Astrocyte (in vitro differentiated cells and primary cell): ENCODE measurements around the gene DENR. TPM values are rescaled to one million over a fixed set of nuclear protein-coding genes. Genes with fewer than 3 reads are reported as not detected.
"Not testable (repeated sequence)": the region's sequence is repeated elsewhere in the genome, so short reads cannot be mapped to it uniquely, and the experiment has no call there.

ENCODE experiments used
- DNase-seq: peaks from one replicate; pipeline ENCODE4 v3.0.0-alpha.2; 2010; ENCODE audit warnings: low read depth
- FAIRE-seq: peaks from 2 replicates; lab custom pipeline; 2011; peaks lifted over from hg19 to GRCh38; lab: Jason Lieb, UNC
- H2AFZ ChIP-seq: 2 replicates; pipeline ENCODE4 v1.6.0; 2012; ENCODE audit warnings: low read depth, low read length, inconsistent platforms
- H3K27ac ChIP-seq: 2 replicates; pipeline ENCODE4 v1.5.1; 2011; ENCODE audit warnings: low read depth, low read length, inconsistent platforms
- H3K27me3 ChIP-seq: 2 replicates; pipeline ENCODE4 v1.6.0; 2011; ENCODE audit warnings: low read length, inconsistent platforms; ENCODE audit not compliant: insufficient read depth
- H3K36me3 ChIP-seq: 2 replicates; pipeline ENCODE4 v1.5.1; 2011; ENCODE audit warnings: low read length, inconsistent platforms; ENCODE audit not compliant: insufficient read depth
- H3K4me1 ChIP-seq: 2 replicates; pipeline ENCODE4 v1.5.1; 2011; ENCODE audit warnings: low read length, inconsistent platforms; ENCODE audit not compliant: insufficient read depth
- H3K4me2 ChIP-seq: 2 replicates; pipeline ENCODE4 v1.6.0; 2012; ENCODE audit warnings: low read length, inconsistent platforms
- H3K4me3 ChIP-seq: 2 replicates; pipeline ENCODE4 v1.5.1; 2011; ENCODE audit warnings: low read depth, mild to moderate bottlenecking, low read length, inconsistent platforms; ENCODE audit not compliant: insufficient read depth
- H3K79me2 ChIP-seq: 2 replicates; pipeline ENCODE4 v1.6.0; 2012; ENCODE audit warnings: mild to moderate bottlenecking, low read length, inconsistent platforms; ENCODE audit not compliant: insufficient read depth
- H3K9ac ChIP-seq: 2 replicates; pipeline ENCODE4 v1.6.0; 2012; ENCODE audit warnings: mild to moderate bottlenecking, low read length, inconsistent platforms
- H3K9me3 ChIP-seq: 2 replicates; pipeline ENCODE4 v1.5.1; 2012; ENCODE audit warnings: low read depth, mild to moderate bottlenecking, low read length, inconsistent platforms; ENCODE audit not compliant: insufficient read depth
- H4K20me1 ChIP-seq: 2 replicates; pipeline ENCODE4 v1.6.0; 2012; ENCODE audit warnings: low read length, inconsistent platforms; ENCODE audit not compliant: insufficient read depth
- H3K27ac Mint-ChIP-seq: one replicate; pipeline ENCODE4 v1.8.0; 2021; ENCODE audit warnings: mild to moderate bottlenecking, mixed read lengths; ENCODE audit not compliant: unreplicated experiment
- H3K27me3 Mint-ChIP-seq: one replicate; pipeline ENCODE4 v1.8.0; 2021; ENCODE audit warnings: low read depth, mixed read lengths; ENCODE audit not compliant: unreplicated experiment
- H3K36me3 Mint-ChIP-seq: one replicate; pipeline ENCODE4 v1.8.0; 2021; ENCODE audit warnings: low read depth, mixed read lengths; ENCODE audit not compliant: unreplicated experiment
- H3K4me1 Mint-ChIP-seq: one replicate; pipeline ENCODE4 v1.8.0; 2021; ENCODE audit warnings: low read depth, mixed read lengths; ENCODE audit not compliant: unreplicated experiment
- H3K4me3 Mint-ChIP-seq: one replicate; pipeline ENCODE4 v1.8.0; 2021; ENCODE audit warnings: mild to moderate bottlenecking, moderate library complexity, mixed read lengths; ENCODE audit not compliant: unreplicated experiment
- H3K9me3 Mint-ChIP-seq: one replicate; pipeline ENCODE4 v1.8.0; 2021; ENCODE audit warnings: mild to moderate bottlenecking, mixed read lengths; ENCODE audit not compliant: unreplicated experiment
- total RNA-seq: library from RNA; stranded (reverse); gene quantifications from 2 replicates; pipeline ENCODE4 v1.2.1, GENCODE V29; 2021

The DENR gene
- total RNA-seq, 1 donor from 2014 or later, result 62.9 TPM

- H3K27ac Mint-ChIP-seq, H4K20me1 ChIP-seq: not testable (repeated sequence)
Observed at GRCh38 chr12:122711266-122711665, 41.4 kb upstream of the DENR start.

GRCh38 chr12:122713491-122714188, 39.0 kb upstream of the DENR start:
- not testable (repeated sequence) for H3K79me2 ChIP-seq, H3K9me3 ChIP-seq, H3K4me1 Mint-ChIP-seq, H3K36me3 Mint-ChIP-seq, H3K4me3 ChIP-seq, H3K27me3 ChIP-seq, H3K4me1 ChIP-seq, H2AFZ ChIP-seq, H3K9ac ChIP-seq, DNase-seq, H3K4me3 Mint-ChIP-seq, H3K27me3 Mint-ChIP-seq, FAIRE-seq, H3K9me3 Mint-ChIP-seq, H3K27ac ChIP-seq, H4K20me1 ChIP-seq, H3K27ac Mint-ChIP-seq, H3K36me3 ChIP-seq, H3K4me2 ChIP-seq

More at GRCh38 chr12:122711266-122711665, 41.4 kb upstream of the DENR start:
- H3K27me3 Mint-ChIP-seq, H3K79me2 ChIP-seq, H2AFZ ChIP-seq, H3K27me3 ChIP-seq, H3K4me3 Mint-ChIP-seq, H3K4me1 ChIP-seq, FAIRE-seq, H3K9me3 ChIP-seq, H3K36me3 Mint-ChIP-seq, H3K36me3 ChIP-seq, H3K9ac ChIP-seq, H3K4me2 ChIP-seq, DNase-seq, H3K9me3 Mint-ChIP-seq, H3K4me3 ChIP-seq, H3K4me1 Mint-ChIP-seq, H3K27ac ChIP-seq: not testable (repeated sequence)

GRCh38 chr12:122715211-122715610, 37.4 kb upstream of the DENR start:
- not testable (repeated sequence) for FAIRE-seq, H3K4me3 Mint-ChIP-seq, H3K9ac ChIP-seq, H3K27me3 Mint-ChIP-seq, H3K27me3 ChIP-seq, H3K4me2 ChIP-seq, H3K36me3 ChIP-seq, H3K27ac Mint-ChIP-seq, H3K4me1 ChIP-seq, H3K27ac ChIP-seq, H3K36me3 Mint-ChIP-seq, H3K9me3 Mint-ChIP-seq, DNase-seq, H3K79me2 ChIP-seq, H2AFZ ChIP-seq, H3K9me3 ChIP-seq, H4K20me1 ChIP-seq, H3K4me3 ChIP-seq, H3K4me1 Mint-ChIP-seq

GRCh38 chr12:122716658-122717057, 36.0 kb upstream of the DENR start, which contains the start of gene HCAR3:
Gene HCAR3, minus strand, starts transcription at chr12:122716811. Its CDS starts 74 bp downstream, at chr12:122716737.
- H3K9me3 Mint-ChIP-seq, H3K36me3 ChIP-seq, DNase-seq, H3K4me3 Mint-ChIP-seq, H3K36me3 Mint-ChIP-seq, H3K79me2 ChIP-seq, H3K27me3 ChIP-seq, H3K27ac ChIP-seq, H3K4me3 ChIP-seq, H2AFZ ChIP-seq, H3K27me3 Mint-ChIP-seq, H3K4me1 Mint-ChIP-seq, H4K20me1 ChIP-seq, H3K27ac Mint-ChIP-seq, H3K9me3 ChIP-seq, FAIRE-seq, H3K9ac ChIP-seq, H3K4me1 ChIP-seq, H3K4me2 ChIP-seq: not testable (repeated sequence)
